ENCODE data around the gene PMM1. TPM values are rescaled to one million over a fixed set of nuclear protein-coding genes. Genes with fewer than 3 reads are reported as not detected.

Gene PMM1
- total RNA-seq (2014; rRNA removed; shearing (Covaris generic)), result 13.2 and 16.8 TPM in 2 replicates

GRCh38 chr22:41589391-41590241 lies at the start of gene PMM1:
Gene PMM1, minus strand, starts transcription at chr22:41589840. Its CDS starts 35 bp downstream, at chr22:41589805.

GRCh38 chr22:41621099-41621910 lies 31.7 kb upstream of the PMM1 start, which contains the start of gene XRCC6:
Gene XRCC6, plus strand, starts transcription at chr22:41621295. Its CDS starts 710 bp downstream, at chr22:41622005.

GRCh38 chr22:41620589-41621098 lies 31.0 kb upstream of the PMM1 start, which contains the start of gene DESI1:
Gene DESI1, minus strand, starts transcription at chr22:41621043. Its CDS starts 204 bp downstream, at chr22:41620839.

DNA sequence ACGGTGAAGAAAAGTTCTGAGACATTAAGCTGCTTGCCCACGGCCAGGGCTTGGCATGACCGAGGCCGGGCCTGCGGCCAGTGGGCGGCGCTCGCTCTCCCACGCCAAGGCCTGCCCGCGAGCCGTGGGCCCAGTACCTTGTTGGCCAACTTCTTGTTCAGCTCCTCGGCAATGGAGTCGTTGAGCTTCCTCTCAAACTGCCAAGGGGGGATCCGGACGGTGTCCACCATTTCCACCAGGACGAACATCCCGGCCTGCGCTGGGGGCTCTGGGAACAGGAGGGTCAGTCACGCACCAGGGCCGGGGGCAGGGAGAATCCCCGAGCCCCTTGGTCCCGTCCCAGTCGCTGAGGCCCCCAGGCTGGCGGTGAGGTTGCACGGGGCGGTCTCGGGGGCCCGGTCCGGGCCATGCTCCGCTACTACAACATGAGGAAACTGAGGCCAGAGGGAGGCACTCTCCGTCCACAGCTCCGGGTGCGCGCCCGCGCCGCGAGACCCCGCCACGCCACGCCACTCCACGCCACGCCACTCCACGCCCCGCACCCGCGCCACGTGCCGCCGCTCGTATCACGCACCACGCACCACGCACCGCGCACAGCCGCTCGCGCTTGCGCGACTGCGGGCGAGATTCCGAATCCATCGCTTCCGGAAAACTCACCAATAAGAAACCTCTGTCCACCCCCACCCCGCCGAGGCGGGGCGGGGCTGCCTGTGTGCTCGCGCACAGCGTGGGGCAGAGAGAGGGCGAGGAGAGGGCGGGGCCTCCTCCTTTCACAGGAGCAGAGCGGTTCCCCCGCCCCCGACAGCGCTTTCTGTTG lies 45.6 kb downstream of the PMM1 start, which contains the start of gene POLR3H:
Gene POLR3H (minus strand): TSS at position 617 of the 817 bp plus-strand sequence. CDS start 369 bp downstream, at position 248.

Other genes starting within 250 kb of the PMM1 start
- 4.8 and 5.5 TPM in 2 replicates for gene TEF, start 207.9 kb downstream of the PMM1 start, total RNA-seq (2014; rRNA removed; shearing (Covaris generic))
- 25.1 and 25.4 TPM in 2 replicates for gene TOB2, start 143.0 kb downstream of the PMM1 start, total RNA-seq (2014; rRNA removed; shearing (Covaris generic))
- 67.3 and 74.7 TPM in 2 replicates for gene PHF5A, start 121.1 kb downstream of the PMM1 start, total RNA-seq (2014; rRNA removed; shearing (Covaris generic))
- gene ACO2, start 120.7 kb downstream of the PMM1 start, total RNA-seq (2014; rRNA removed; shearing (Covaris generic)), result 45.5 and 51.5 TPM in 2 replicates
- 15.0 and 22.0 TPM in 2 replicates for gene POLR3H, start 45.4 kb downstream of the PMM1 start, total RNA-seq (2014; rRNA removed; shearing (Covaris generic))
- gene CSDC2, start 28.8 kb downstream of the PMM1 start, total RNA-seq (2014; rRNA removed; shearing (Covaris generic)), result 0.13 TPM in 1 of 2 replicates, not detected in the other
- gene DESI1, start 31.2 kb upstream of the PMM1 start, total RNA-seq (2014; rRNA removed; shearing (Covaris generic)), result 19.8 and 25.2 TPM in 2 replicates
- gene XRCC6, start 31.5 kb upstream of the PMM1 start, total RNA-seq (2014; rRNA removed; shearing (Covaris generic)), result 310 and 343 TPM in 2 replicates
- gene SNU13, start 99.0 kb upstream of the PMM1 start, total RNA-seq (2014; rRNA removed; shearing (Covaris generic)), result 150 and 170 TPM in 2 replicates
- 0.11 TPM in 1 of 2 replicates, not detected in the other for gene MEI1, start 109.7 kb upstream of the PMM1 start, total RNA-seq (2014; rRNA removed; shearing (Covaris generic))
- gene CCDC134, start 210.8 kb upstream of the PMM1 start, total RNA-seq (2014; rRNA removed; shearing (Covaris generic)), result 5.6 and 7.4 TPM in 2 replicates
- 39.7 and 51.8 TPM in 2 replicates for gene SREBF2, start 243.3 kb upstream of the PMM1 start, total RNA-seq (2014; rRNA removed; shearing (Covaris generic))

Measured in A375 (cell line).